HepG2 (cell line): Measurements from ENCODE around the gene WLS. TPM values are rescaled to one million over a fixed set of nuclear protein-coding genes. Genes with fewer than 3 reads are reported as not detected.

Experiments
- ATAC-seq: fragments of 200-7000 bp; cut with Tn5 transposase; 3 replicates; pipeline ENCODE4 v1.9.1; 2020; ENCODE audit warnings: mild to moderate bottlenecking, moderate library complexity
- BruUV-seq: library from RNA; stranded (reverse); fragments of 400-500 nt; replicated peaks from 2 replicates; lab custom pipeline; 2021; lab: Mats Ljungman, UMichigan
- CTCF ChIA-PET: fragments of 300-600 bp; formaldehyde crosslinking; extraction: SDS; loops from one replicate; lab custom pipeline; 2021; ENCODE audit warnings: low total read pairs, inconsistent platforms, low intra/inter-chr PET ratio; lab: Yijun Ruan, JAX
- POLR2A ChIA-PET: fragments of 350-600 bp; sonication (Branson Sonifier 250); formaldehyde crosslinking; loops from one replicate; lab custom pipeline; 2020; ENCODE audit warnings: antibody characterized with exemption, inconsistent platforms; lab: Yijun Ruan, JAX
- DNase-seq: peaks from one replicate; pipeline ENCODE4 v3.0.0-alpha.2; 2015; ENCODE audit warnings: low spot score
- FAIRE-seq: peaks from 3 replicates; lab custom pipeline; 2011; peaks lifted over from hg19 to GRCh38; lab: Jason Lieb, UNC
- H2AFZ ChIP-seq: one replicate; pipeline ENCODE4 v1.6.1; 2011; ENCODE audit warnings: low read length, inconsistent platforms
- H3K27ac ChIP-seq: fragments of 300-600 bp; 3 replicates; pipeline ENCODE4 v1.8.0; 2011; ENCODE audit warnings: mixed run types, mild to moderate bottlenecking, mixed read lengths, low read length, inconsistent platforms; ENCODE audit not compliant: insufficient read depth; ENCODE audit errors: extremely low read length
- H3K27me3 ChIP-seq, 2 experiments: fragments of 200-600 bp in 1 of 2; 2 replicates in 1 of 2; 3 replicates in 1 of 2; pipeline versions ENCODE4 v1.6.0 to v1.8.0; 2011; ENCODE audit warnings: low read length in 2 of 2, mild to moderate bottlenecking in 2 of 2, moderate library complexity in 2 of 2, inconsistent platforms in 1 of 2; ENCODE audit not compliant: insufficient read depth in 2 of 2, control insufficient read depth in 1 of 2
- H3K36me3 ChIP-seq, 2 experiments: fragments of 200-600 bp in 1 of 2; replicated peaks in 1 of 2; 2 replicates in 1 of 2; 3 replicates in 1 of 2; pipeline versions ENCODE4 v1.5.1 to v1.8.0; 2011; ENCODE audit warnings: low read length in 2 of 2, inconsistent platforms in 1 of 2; ENCODE audit not compliant: insufficient read depth in 2 of 2, control insufficient read depth in 1 of 2
- H3K4me1 ChIP-seq: 2 replicates; pipeline ENCODE4 v1.5.1; 2012; ENCODE audit warnings: low read length, inconsistent platforms; ENCODE audit not compliant: insufficient read depth
- H3K4me2 ChIP-seq: 2 replicates; pipeline ENCODE4 v1.6.0; 2011; ENCODE audit warnings: low read depth, low read length, inconsistent platforms
- H3K4me3 ChIP-seq, 3 experiments: fragments of 200-600 bp in 1 of 3; sonication (generic), shearing (Covaris generic) in 1 of 3; replicated peaks in 1 of 3; 2 replicates each; pipeline ENCODE4 v1.5.1; 2011 to 2016; ENCODE audit warnings: low read length in 3 of 3, inconsistent platforms in 2 of 3, low read depth in 2 of 3, mild to moderate bottlenecking in 2 of 3, control low read depth in 1 of 3, mixed read lengths in 1 of 3; ENCODE audit not compliant: insufficient read depth in 1 of 3
- H3K79me2 ChIP-seq: one replicate; pipeline ENCODE4 v1.6.1; 2011; ENCODE audit warnings: low read length, inconsistent platforms; ENCODE audit not compliant: insufficient read depth
- H3K9ac ChIP-seq: 2 replicates; pipeline ENCODE4 v1.6.0; 2011; ENCODE audit warnings: mild to moderate bottlenecking, low read depth, low read length, inconsistent platforms; ENCODE audit not compliant: insufficient read depth
- H3K9me3 ChIP-seq: 2 replicates; pipeline ENCODE4 v1.5.1; 2012; ENCODE audit warnings: mild to moderate bottlenecking, low read length
- H4K20me1 ChIP-seq: 2 replicates; pipeline ENCODE4 v1.6.0; 2011; ENCODE audit warnings: inconsistent platforms, mild to moderate bottlenecking, low read length, moderate library complexity; ENCODE audit not compliant: insufficient read depth
- AKAP8 ChIP-seq: sonication (generic); formaldehyde crosslinking; IDR thresholded peaks from 2 replicates; pipeline ENCODE4 v1.5.1; 2020; ENCODE audit warnings: mild to moderate bottlenecking, missing genetic modification reagents
- ONECUT2 ChIP-seq: sonication (generic); formaldehyde crosslinking; IDR thresholded peaks from 2 replicates; pipeline ENCODE4 v1.4.0; 2020; ENCODE audit warnings: missing genetic modification reagents
- PAWR ChIP-seq: sonication (generic); formaldehyde crosslinking; IDR thresholded peaks from 2 replicates; pipeline ENCODE4 v1.4.0; 2020; ENCODE audit warnings: missing genetic modification reagents, mild to moderate bottlenecking, borderline replicate concordance
- SRSF1 ChIP-seq: fragments of 200-400 bp; formaldehyde crosslinking; optimal IDR thresholded peaks from 2 replicates; pipeline ENCODE3; 2017; ENCODE audit warnings: mild to moderate bottlenecking, low read depth, low read length, moderate library complexity
- WGBS: methylation state at CpG from one replicate; pipeline ENCODE4 v1.1.6; 2017; ENCODE audit warnings: low lambda C conversion rate; 5-methylcytosine and 5-hydroxymethylcytosine counted together
- in situ Hi-C: cut with HindIII; loops from 2 replicates; pipeline ENCODE4 v1.10.0; 2017; ENCODE audit warnings: low pct_unique_long_range_greater_than_20kb; ENCODE audit not compliant: extremely low pct_ligation_motif_present
- intact Hi-C: fragments of 100-400 bp; cut with micrococcal nuclease; formaldehyde crosslinking; loops from one replicate; pipeline ENCODE4 v1.10.0; 2022; ENCODE audit not compliant: unreplicated experiment
- polyA plus RNA-seq, 8 experiments: library from polyadenylated mRNA; depleted of rRNA in 3 of 8; stranded (reverse) in 7 of 8; unstranded in 1 of 8; fragments of >200 nt; fragmentation: Illumina TruSeq in 4 of 8; extraction: Trizol in 4 of 8; gene quantifications; 2 replicates each; pipeline versions ENCODE4 v1.2.1 to v1.2.3, GENCODE V29; 2011 to 2016; ENCODE audit warnings: low read depth in 4 of 8, missing spikeins in 1 of 8, mixed read lengths in 1 of 8; ENCODE audit not compliant: insufficient read depth in 1 of 8
- total RNA-seq, 5 experiments: library from RNA; depleted of rRNA; stranded (reverse); fragments of >200 nt; fragmentation: Illumina TruSeq; extraction: Trizol; gene quantifications; 2 replicates each; pipeline ENCODE4 v1.2.3, GENCODE V29; 2016; ENCODE audit warnings: low read depth in 1 of 5
- TF ChIP-seq, protein P1 (sequence below), 2 experiments: IDR thresholded peaks; 2 replicates each; pipeline ENCODE4 v1.6.1; 2011 to 2012; ENCODE audit warnings: low read length in 2 of 2, borderline replicate concordance in 1 of 2, low read depth in 1 of 2, mild to moderate bottlenecking in 1 of 2, moderate library complexity in 1 of 2
- TF ChIP-seq, protein P2 (sequence below): sonication (generic); formaldehyde crosslinking; IDR thresholded peaks from 2 replicates; pipeline ENCODE4 v1.4.0; 2020; ENCODE audit warnings: mild to moderate bottlenecking, missing genetic modification reagents
- TF ChIP-seq, protein P3 (sequence below): sonication (generic); formaldehyde crosslinking; IDR thresholded peaks from 2 replicates; pipeline ENCODE4 v1.8.0; 2023; ENCODE audit warnings: mild to moderate bottlenecking, missing genetic modification reagents

WLS gene
- total and polyA plus RNA-seq, 2 of the 13 experiments (the other 11 are each of a cell fraction or from before 2014, with no cell fraction given) = not detected

DNA sequence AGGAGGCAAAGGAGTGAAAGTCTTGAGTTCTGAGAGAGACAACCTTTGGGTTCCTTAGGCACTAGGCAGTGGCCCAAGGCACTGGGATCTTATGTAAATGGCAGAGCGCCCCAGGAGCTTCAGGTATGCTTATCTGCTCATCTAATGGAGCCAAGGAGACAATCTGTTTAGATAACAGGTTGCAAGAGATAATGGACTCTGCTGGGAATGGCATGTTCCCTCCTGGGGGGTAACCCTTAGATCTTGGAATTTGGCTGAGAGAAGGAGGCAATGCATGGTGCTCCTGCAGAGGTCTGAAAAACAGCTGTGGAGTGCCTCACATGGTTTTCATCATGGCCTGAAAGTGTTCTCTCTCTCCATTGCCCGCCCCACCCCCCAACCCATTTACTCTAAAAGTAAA lies 44.1 kb upstream of the WLS start:
- WGBS = 8% methylated on average over 2 of the region's 2 CpGs
- Histone ChIP-seq H3K27me3 (no peaks in the 10 kb centered on the region), H3K36me3 (no peaks in the 10 kb centered on the region), H2AFZ (no peak overlapping the region), H3K9me3 (no peaks in the 10 kb centered on the region), H3K27ac (no peak overlapping the region), H4K20me1 (no peaks in the 10 kb centered on the region), H3K9ac (no peak overlapping the region), H3K4me1 (no peaks in the 10 kb centered on the region), H3K79me2 (no peaks in the 10 kb centered on the region), H3K4me2 (no peak overlapping the region), H3K4me3 (no peak overlapping the region)
- ChIA-PET POLR2A (no interaction called here), CTCF (no interaction called here)
- in situ Hi-C loops = no loop called here
- DNase-seq = no peak
- BruUV-seq = no TSS peak
- no peak for FAIRE-seq
- intact Hi-C loops = no loop called here
- TF ChIP-seq ONECUT2 (no peak), SRSF1 (no peak), PAWR (no peak), AKAP8 (CRISPR knock-in tag) (no peak)
- TF ChIP-seq, protein P1, sequence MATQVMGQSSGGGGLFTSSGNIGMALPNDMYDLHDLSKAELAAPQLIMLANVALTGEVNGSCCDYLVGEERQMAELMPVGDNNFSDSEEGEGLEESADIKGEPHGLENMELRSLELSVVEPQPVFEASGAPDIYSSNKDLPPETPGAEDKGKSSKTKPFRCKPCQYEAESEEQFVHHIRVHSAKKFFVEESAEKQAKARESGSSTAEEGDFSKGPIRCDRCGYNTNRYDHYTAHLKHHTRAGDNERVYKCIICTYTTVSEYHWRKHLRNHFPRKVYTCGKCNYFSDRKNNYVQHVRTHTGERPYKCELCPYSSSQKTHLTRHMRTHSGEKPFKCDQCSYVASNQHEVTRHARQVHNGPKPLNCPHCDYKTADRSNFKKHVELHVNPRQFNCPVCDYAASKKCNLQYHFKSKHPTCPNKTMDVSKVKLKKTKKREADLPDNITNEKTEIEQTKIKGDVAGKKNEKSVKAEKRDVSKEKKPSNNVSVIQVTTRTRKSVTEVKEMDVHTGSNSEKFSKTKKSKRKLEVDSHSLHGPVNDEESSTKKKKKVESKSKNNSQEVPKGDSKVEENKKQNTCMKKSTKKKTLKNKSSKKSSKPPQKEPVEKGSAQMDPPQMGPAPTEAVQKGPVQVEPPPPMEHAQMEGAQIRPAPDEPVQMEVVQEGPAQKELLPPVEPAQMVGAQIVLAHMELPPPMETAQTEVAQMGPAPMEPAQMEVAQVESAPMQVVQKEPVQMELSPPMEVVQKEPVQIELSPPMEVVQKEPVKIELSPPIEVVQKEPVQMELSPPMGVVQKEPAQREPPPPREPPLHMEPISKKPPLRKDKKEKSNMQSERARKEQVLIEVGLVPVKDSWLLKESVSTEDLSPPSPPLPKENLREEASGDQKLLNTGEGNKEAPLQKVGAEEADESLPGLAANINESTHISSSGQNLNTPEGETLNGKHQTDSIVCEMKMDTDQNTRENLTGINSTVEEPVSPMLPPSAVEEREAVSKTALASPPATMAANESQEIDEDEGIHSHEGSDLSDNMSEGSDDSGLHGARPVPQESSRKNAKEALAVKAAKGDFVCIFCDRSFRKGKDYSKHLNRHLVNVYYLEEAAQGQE (IDR thresholded peaks at IDR 0.05; ENCODE audit: borderline replicate concordance in 1 of 2, low read depth in 1 of 2, low read length in 2 of 2) = no peak
- TF ChIP-seq, protein P2, sequence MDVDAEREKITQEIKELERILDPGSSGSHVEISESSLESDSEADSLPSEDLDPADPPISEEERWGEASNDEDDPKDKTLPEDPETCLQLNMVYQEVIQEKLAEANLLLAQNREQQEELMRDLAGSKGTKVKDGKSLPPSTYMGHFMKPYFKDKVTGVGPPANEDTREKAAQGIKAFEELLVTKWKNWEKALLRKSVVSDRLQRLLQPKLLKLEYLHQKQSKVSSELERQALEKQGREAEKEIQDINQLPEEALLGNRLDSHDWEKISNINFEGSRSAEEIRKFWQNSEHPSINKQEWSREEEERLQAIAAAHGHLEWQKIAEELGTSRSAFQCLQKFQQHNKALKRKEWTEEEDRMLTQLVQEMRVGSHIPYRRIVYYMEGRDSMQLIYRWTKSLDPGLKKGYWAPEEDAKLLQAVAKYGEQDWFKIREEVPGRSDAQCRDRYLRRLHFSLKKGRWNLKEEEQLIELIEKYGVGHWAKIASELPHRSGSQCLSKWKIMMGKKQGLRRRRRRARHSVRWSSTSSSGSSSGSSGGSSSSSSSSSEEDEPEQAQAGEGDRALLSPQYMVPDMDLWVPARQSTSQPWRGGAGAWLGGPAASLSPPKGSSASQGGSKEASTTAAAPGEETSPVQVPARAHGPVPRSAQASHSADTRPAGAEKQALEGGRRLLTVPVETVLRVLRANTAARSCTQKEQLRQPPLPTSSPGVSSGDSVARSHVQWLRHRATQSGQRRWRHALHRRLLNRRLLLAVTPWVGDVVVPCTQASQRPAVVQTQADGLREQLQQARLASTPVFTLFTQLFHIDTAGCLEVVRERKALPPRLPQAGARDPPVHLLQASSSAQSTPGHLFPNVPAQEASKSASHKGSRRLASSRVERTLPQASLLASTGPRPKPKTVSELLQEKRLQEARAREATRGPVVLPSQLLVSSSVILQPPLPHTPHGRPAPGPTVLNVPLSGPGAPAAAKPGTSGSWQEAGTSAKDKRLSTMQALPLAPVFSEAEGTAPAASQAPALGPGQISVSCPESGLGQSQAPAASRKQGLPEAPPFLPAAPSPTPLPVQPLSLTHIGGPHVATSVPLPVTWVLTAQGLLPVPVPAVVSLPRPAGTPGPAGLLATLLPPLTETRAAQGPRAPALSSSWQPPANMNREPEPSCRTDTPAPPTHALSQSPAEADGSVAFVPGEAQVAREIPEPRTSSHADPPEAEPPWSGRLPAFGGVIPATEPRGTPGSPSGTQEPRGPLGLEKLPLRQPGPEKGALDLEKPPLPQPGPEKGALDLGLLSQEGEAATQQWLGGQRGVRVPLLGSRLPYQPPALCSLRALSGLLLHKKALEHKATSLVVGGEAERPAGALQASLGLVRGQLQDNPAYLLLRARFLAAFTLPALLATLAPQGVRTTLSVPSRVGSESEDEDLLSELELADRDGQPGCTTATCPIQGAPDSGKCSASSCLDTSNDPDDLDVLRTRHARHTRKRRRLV (CRISPR knock-in tag) = no peak
- TF ChIP-seq, protein P3, sequence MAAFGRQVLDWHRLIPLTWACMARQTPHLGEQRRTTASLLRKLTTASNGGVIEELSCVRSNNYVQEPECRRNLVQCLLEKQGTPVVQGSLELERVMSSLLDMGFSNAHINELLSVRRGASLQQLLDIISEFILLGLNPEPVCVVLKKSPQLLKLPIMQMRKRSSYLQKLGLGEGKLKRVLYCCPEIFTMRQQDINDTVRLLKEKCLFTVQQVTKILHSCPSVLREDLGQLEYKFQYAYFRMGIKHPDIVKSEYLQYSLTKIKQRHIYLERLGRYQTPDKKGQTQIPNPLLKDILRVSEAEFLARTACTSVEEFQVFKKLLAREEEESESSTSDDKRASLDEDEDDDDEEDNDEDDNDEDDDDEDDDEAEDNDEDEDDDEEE (CRISPR knock-in tag) = no peak
- ATAC-seq = no peak
